GM21529 (cell line): ENCODE data around the gene GGT6.
"Not testable (repeated sequence)": the region's sequence is repeated elsewhere in the genome, so short reads cannot be mapped to it uniquely, and the experiment has no call there.

Experiments used
- ATAC-seq: cut with Tn5 transposase; IDR thresholded peaks from one replicate; pipeline ENCODE4 v1.9.1; 2021; ENCODE audit not compliant: unreplicated experiment

GGT6 gene

GRCh38 chr17:4592240-4593005 is 32.0 kb upstream of the GGT6 start:
- ATAC-seq, result no peak

GRCh38 chr17:4591529-4591928 is 31.2 kb upstream of the GGT6 start:
- ATAC-seq, result no peak

GRCh38 chr17:4590981-4591453 is 30.6 kb upstream of the GGT6 start:
- ATAC-seq, result no peak

- not testable (repeated sequence) for ATAC-seq
These were observed 29.7 kb upstream of the GGT6 start for GRCh38 chr17:4590042-4590441.

GRCh38 chr17:4588898-4589625 is 28.7 kb upstream of the GGT6 start:
- no peak for ATAC-seq

GRCh38 chr17:4588391-4588790 is 28.0 kb upstream of the GGT6 start:
- no peak for ATAC-seq

DNA sequence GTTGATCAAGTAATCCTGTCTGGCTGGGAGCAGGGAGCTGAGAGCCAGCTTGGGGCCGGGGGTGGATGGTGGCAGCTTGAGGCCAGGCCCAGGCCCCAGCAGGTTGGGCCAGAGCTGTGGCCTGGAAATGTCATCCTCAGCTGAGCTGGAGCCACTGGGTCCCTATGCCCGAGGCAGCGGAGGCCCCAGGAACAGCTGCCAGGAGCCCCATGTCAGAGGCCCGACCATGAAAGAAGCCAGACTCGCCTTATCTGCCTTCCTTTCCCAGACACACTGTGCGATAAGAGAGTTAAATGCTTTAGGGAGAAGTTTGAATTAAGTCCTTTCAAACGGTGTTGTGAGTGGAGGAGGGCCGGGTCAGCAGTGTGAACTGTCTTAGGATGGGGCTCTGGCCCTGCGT is 27.4 kb upstream of the GGT6 start:
- ATAC-seq, result no peak

GRCh38 chr17:4587195-4587594 is 26.8 kb upstream of the GGT6 start:
- no peak for ATAC-seq

- ATAC-seq, result no peak
These were observed 25.7 kb upstream of the GGT6 start for GRCh38 chr17:4586043-4586442.

DNA sequence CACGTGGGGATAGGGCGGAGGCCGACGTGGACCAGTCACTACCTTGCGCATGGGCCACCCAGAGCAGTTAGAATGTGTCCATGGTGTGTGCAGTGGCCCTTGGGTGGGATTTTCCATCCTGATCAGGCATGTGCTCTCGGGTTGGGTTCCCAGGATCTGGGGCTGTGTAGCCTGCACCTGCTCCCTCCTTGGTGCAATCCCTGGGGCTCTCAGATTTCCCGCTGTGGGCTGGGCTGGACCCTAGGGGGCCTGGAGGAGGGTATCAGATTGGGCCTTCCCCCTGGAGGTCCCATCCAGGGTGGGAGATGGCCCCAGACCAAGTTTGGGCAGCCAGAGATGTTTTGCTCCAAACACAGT is 25.2 kb upstream of the GGT6 start:
- ATAC-seq, result no peak

DNA sequence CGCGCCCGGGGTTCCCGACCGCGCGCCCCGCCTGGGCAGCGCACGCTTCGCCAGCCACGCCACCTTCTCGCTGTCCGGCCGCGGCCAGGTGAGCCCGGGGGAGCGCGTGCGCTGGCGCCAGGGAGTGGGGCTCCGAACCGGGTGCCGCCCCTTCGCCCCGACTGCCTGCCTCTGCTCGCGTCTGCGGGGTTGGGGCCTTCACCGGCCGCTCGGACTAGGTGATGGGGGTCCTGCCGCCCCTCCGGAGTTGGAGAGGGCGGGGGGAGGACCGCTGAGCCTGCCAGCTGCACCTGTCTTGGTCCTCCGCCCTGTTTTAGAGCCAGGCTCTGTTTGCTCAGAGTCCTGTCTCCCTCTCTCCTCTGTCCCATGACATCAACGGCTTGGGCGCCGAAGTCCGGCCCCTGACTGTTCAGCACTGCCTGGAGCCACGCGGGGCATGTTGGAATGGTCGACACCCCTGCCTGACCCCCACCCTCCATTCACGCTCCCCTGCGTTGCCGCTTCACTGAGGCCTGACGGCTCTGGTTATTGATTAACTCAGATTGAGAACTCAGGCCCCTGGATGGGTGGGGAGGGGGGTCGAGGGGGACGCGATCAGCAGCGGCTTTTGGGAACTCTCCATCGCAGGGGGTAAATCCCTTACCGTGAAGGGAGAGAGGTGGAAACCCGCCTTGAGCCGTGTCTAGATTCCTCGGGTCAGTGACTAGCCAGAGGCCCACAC is 24.7 kb upstream of the GGT6 start:
- ATAC-seq, result no peak

- ATAC-seq, result no peak
These were observed 23.9 kb upstream of the GGT6 start, which contains the start of gene SMTNL2 for GRCh38 chr17:4584101-4584916. Gene SMTNL2, plus strand, starts transcription at chr17:4584529. Its CDS starts 77 bp downstream, at chr17:4584606.

DNA sequence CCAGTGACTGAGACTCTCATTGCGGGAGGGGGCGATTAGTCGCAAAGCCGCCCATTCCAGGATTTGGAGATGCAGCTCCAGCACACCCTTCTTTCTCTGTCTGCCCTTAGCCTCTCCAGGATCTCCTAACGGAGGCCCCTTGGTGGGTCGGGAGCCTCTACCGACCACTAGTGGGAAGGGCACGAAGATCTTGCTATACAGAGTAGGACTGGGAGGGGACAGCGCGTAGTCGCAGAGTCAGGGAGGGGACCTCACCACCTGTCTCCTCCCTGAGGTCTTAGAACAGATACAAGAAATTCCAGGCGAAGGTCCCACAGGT is 23.4 kb upstream of the GGT6 start:
- ATAC-seq, result no peak

DNA sequence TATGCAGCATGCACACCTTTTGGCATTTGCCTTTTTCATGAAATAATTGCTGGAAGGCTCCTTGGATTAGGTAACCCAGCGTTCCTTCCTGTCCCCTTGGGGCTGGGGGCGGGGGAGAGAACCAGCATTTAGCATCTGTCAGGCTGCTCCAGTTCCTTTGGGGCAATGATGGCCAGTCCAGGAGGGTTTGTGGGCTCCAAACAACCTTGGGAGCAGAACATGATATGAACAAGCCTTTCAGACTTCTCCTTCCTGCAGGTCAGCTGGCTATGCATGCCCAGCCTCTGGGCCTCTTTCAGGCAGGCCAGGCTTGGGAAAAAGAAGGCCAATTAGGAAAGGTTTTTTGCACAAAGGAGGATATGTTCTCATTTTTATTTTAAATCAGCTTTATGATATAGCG is 22.8 kb upstream of the GGT6 start:
- no peak for ATAC-seq

DNA sequence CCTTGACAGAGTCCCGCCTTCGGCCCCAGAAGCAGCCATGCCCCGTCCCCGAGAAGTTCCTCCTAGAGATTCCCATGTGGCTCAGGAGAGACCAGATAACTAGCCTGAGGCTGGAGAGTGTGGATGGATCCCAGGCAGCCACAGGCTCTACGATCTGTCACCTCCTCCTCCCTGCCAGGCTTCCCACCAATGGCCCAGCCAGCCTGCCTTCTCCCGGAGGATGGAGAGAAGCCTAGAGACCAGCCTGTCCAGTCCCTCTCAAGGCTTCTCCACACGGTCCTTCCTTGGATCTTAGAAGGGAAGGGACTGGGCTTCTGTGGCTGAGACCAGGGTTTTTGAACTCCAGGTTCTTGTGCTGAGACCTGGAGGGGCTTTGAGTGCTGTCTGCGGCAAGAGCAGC is 22.3 kb upstream of the GGT6 start:
- ATAC-seq, result no peak

- ATAC-seq, result no peak
These were observed 21.7 kb upstream of the GGT6 start for GRCh38 chr17:4582101-4582501.

DNA sequence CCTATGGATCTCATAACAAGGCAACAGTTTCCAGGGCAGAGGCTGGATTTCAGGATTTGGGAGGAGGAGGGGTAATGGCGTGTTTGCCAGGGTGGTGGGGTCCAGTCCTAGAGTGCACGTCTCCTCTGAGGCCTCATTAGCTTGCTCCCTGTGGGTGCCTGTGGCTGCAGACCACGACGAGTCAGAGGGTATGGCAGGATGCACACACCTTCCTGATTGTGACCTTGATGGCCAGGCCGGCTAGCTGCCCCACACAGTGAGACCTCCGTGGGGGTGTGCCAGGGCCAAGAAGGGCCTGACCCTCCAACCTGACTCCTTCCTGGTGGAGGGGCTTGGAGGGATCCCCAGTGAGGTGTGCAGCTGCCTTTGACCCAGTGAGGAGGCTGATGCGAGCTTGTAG is 19.9 kb upstream of the GGT6 start:
- ATAC-seq, result no peak

DNA sequence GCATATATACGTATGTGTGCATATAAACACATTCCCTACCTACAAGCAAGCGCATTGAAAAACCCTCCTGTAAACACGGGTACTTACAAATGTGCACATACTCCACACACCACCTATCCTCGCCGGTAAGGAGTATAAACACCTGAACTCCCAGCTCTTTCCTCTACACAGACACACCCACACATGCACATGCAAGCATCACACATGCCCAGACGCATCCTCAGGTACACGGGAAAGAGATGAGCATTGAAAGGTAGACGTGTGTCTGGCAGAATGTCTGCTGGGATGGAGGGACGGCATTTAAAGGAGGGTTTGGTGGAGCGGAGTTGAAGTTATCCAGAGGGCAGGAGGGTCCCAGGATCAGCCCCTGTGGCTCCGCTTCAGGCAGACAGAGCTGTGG is 19.3 kb upstream of the GGT6 start:
- no peak for ATAC-seq

- ATAC-seq, result not testable (repeated sequence)
These were observed 18.0 kb upstream of the GGT6 start for GRCh38 chr17:4578349-4578748.

- ATAC-seq, result no peak
These were observed 17.1 kb upstream of the GGT6 start for GRCh38 chr17:4577386-4577993.
